ENCODE results near the gene TMEM62.
A peak's percentile ranks its signal among the peaks of the same experiment; 100 is the strongest.

Gene TMEM62

GRCh38 chr15:43128980-43129335, 4.4 kb upstream of the TMEM62 start:
- Histone ChIP-seq H4K20me1 (ENCODE audit: insufficient read depth, low read length, poor library complexity, severe bottlenecking) (no peaks in the 10 kb centered on the region), H3K9ac (ENCODE audit: low read depth, low read length, poor library complexity, severe bottlenecking) (no peak overlapping the region), H3K27me3 (ENCODE audit: insufficient read depth, low read length, poor library complexity, severe bottlenecking) (no peaks in the 10 kb centered on the region), H3K4me2 (ENCODE audit: low read depth, low read length, poor library complexity, severe bottlenecking) (no peak overlapping the region), H3K79me2 (ENCODE audit: insufficient read depth, low read length) (peaks cover 8% of the 10 kb centered on the region), H3F3A (ENCODE audit: low read depth) (no peaks in the 10 kb centered on the region), H2AFZ (ENCODE audit: low read length) (no peak overlapping the region), H3K36me3 (ENCODE audit: insufficient read depth, low read length) (no peaks in the 10 kb centered on the region), H3K9me3 (ENCODE audit: insufficient read depth, low read depth, low read length) (0 out of 2 replicates have a peak, but pooled peaks cover 5% of the 10 kb centered on the region), H3K9me2 (replicated peaks; ENCODE audit: low read depth, low read length) (no peaks in the 10 kb centered on the region), H3K4me1 (ENCODE audit: insufficient read depth, low read length, poor library complexity, severe bottlenecking) (peaks cover 5% of the 10 kb centered on the region), H3K4me3 (ENCODE audit: low read length, poor library complexity, severe bottlenecking) (no peak overlapping the region)
- TF ChIP-seq CTCF (conservative IDR thresholded peaks at IDR 0.05; ENCODE audit: low read length) (no peak), EZH2phosphoT487 (IDR thresholded peaks at IDR 0.05; ENCODE audit: borderline replicate concordance) (no peak)

GRCh38 chr15:43132830-43133429, 456 bp upstream of the TMEM62 start:
- peak overlapping the region; percentile 97 for H2AFZ ChIP-seq (ENCODE audit: low read length)
- H3K9me3 ChIP-seq (ENCODE audit: insufficient read depth, low read depth, low read length): 0 out of 2 replicates have a peak, but pooled peaks cover 5% of the 10 kb centered on the region
- peak overlapping the region; percentile 87 for H3K4me3 ChIP-seq (ENCODE audit: low read length, poor library complexity, severe bottlenecking)
- peaks cover 16% of the 10 kb centered on the region for H3K4me1 ChIP-seq (ENCODE audit: insufficient read depth, low read length, poor library complexity, severe bottlenecking)
- H3K9ac ChIP-seq (ENCODE audit: low read depth, low read length, poor library complexity, severe bottlenecking): peak overlapping the region; percentile 80
- peaks cover 18% of the 10 kb centered on the region for H3K79me2 ChIP-seq (ENCODE audit: insufficient read depth, low read length)
- H3K36me3 ChIP-seq (ENCODE audit: insufficient read depth, low read length): no peaks in the 10 kb centered on the region
- peak overlapping the region; percentile 99 for H3K4me2 ChIP-seq (ENCODE audit: low read depth, low read length, poor library complexity, severe bottlenecking)
- peaks cover 4% of the 10 kb centered on the region for H4K20me1 ChIP-seq (ENCODE audit: insufficient read depth, low read length, poor library complexity, severe bottlenecking)
- no peaks in the 10 kb centered on the region for H3K27me3 ChIP-seq (ENCODE audit: insufficient read depth, low read length, poor library complexity, severe bottlenecking)
- no peaks in the 10 kb centered on the region for H3F3A ChIP-seq (ENCODE audit: low read depth)
- TF ChIP-seq CTCF (conservative IDR thresholded peaks at IDR 0.05; ENCODE audit: low read length): no peak
- TF ChIP-seq EZH2phosphoT487 (IDR thresholded peaks at IDR 0.05; ENCODE audit: borderline replicate concordance): no peak
- H3K9me2 ChIP-seq (replicated peaks; ENCODE audit: low read depth, low read length): no peaks in the 10 kb centered on the region

GRCh38 chr15:43134157-43134635, 810 bp downstream of the TMEM62 start:
- Histone ChIP-seq H3K27me3 (ENCODE audit: insufficient read depth, low read length, poor library complexity, severe bottlenecking) (no peaks in the 10 kb centered on the region), H3K9me2 (replicated peaks; ENCODE audit: low read depth, low read length) (no peaks in the 10 kb centered on the region), H2AFZ (ENCODE audit: low read length) (peak overlapping the region; percentile 97), H3K9ac (ENCODE audit: low read depth, low read length, poor library complexity, severe bottlenecking) (peak overlapping the region; percentile 80), H3F3A (ENCODE audit: low read depth) (no peaks in the 10 kb centered on the region), H3K4me1 (ENCODE audit: insufficient read depth, low read length, poor library complexity, severe bottlenecking) (peaks cover 16% of the 10 kb centered on the region), H3K9me3 (ENCODE audit: insufficient read depth, low read depth, low read length) (0 out of 2 replicates have a peak, but pooled peaks cover 3% of the 10 kb centered on the region), H4K20me1 (ENCODE audit: insufficient read depth, low read length, poor library complexity, severe bottlenecking) (peaks cover 4% of the 10 kb centered on the region), H3K4me3 (ENCODE audit: low read length, poor library complexity, severe bottlenecking) (peak overlapping the region; percentile 87), H3K79me2 (ENCODE audit: insufficient read depth, low read length) (peaks cover 18% of the 10 kb centered on the region), H3K36me3 (ENCODE audit: insufficient read depth, low read length) (no peaks in the 10 kb centered on the region), H3K4me2 (ENCODE audit: low read depth, low read length, poor library complexity, severe bottlenecking) (peak overlapping the region; percentile 99)
- no peak for TF ChIP-seq CTCF (conservative IDR thresholded peaks at IDR 0.05; ENCODE audit: low read length)
- no peak for TF ChIP-seq EZH2phosphoT487 (IDR thresholded peaks at IDR 0.05; ENCODE audit: borderline replicate concordance)
